Measurements from ENCODE around the gene CACNA1D.

Gene CACNA1D

DNA sequence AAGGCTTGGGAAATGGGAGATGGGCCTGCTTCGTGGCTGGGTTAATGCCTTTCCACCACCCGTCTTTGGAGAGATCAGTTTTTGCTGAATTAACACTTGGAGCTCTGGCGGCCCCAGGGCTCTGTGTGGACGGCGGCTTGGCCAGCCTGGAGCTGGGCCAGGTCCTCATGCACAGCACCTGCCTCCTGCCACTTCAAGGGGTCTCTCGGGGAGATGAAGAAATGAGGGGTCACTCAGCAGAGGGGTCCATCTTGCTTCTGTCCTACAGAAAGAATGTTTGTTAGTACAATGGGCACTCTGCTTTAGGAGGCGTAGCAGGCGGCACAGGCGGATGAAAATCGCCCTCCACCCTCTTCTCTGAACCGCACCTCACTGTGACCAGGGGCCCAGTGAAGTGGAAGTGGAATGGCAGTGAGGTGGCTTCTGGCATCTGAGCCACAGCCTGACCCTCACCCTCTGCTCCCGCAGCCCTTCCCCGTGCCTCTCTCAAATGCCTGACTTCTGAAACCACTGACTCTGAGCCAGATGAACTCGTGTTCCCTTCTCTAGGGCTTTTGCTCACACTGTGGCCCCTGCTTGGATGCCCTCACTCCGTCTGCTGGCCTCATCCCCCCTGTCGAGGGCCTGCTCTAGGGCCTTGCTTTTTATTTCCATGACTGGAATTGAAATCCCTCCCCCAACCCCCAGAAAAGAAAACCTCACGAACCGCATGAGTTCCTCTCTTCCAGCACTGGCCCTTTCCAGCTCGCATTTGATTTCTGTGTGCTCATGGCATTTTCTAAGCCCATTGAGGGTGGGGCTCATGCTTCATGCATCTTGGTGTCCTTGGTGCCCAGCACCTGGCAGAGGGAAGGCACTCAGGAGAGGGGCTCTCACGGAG, 309.6 kb downstream of the CACNA1D start:
- no peaks in the 10 kb centered on the region for H3K4me1 Mint-ChIP-seq (ENCODE audit: low read depth)
- DNase-seq (ENCODE audit: low spot score): no peak
- no peaks in the 10 kb centered on the region for H3K9me3 Mint-ChIP-seq
- no peaks in the 10 kb centered on the region for H3K27me3 Mint-ChIP-seq (ENCODE audit: low read depth)
- H3K36me3 Mint-ChIP-seq (ENCODE audit: low read depth): no peaks in the 10 kb centered on the region
- no peak overlapping the region for H3K4me3 Mint-ChIP-seq
- H3K27ac Mint-ChIP-seq: no peak overlapping the region

DNA sequence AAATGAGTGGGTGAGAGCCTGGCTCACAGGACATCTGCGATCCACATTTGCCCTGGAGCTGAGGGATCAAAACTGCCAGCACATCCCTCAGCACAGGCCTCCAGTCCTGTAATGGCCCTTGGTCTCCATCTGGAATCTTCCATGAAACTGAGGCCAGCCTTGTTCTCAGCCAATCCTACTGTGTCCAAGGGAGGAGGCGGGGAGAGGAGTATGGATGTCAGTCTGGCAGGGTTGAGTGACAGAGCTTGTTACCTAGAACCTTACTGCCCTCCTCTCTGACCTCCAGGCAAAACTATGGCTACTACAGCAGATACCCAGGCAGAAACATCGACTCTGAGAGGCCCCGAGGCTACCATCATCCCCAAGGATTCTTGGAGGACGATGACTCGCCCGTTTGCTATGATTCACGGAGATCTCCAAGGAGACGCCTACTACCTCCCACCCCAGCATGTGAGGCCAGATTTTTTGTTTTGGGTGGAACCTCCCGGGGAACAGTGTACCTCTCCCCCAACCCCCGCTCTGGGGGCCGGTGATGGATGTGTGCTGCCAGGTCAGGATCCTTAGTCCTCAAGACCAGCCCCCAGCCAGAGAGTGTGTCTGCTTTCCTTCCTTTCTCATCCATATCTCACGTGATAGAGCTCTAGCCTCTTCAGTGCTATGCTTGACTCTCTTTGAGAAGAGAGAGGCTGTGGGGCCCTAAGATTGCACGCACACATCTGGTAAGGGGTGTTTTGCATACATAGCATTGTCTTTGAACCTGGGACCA, 310.5 kb downstream of the CACNA1D start:
- no peak overlapping the region for H3K27ac Mint-ChIP-seq
- no peaks in the 10 kb centered on the region for H3K4me1 Mint-ChIP-seq (ENCODE audit: low read depth)
- H3K9me3 Mint-ChIP-seq: no peaks in the 10 kb centered on the region
- no peaks in the 10 kb centered on the region for H3K27me3 Mint-ChIP-seq (ENCODE audit: low read depth)
- no peak overlapping the region for H3K4me3 Mint-ChIP-seq
- DNase-seq (ENCODE audit: low spot score): no peak
- H3K36me3 Mint-ChIP-seq (ENCODE audit: low read depth): no peaks in the 10 kb centered on the region

DNA sequence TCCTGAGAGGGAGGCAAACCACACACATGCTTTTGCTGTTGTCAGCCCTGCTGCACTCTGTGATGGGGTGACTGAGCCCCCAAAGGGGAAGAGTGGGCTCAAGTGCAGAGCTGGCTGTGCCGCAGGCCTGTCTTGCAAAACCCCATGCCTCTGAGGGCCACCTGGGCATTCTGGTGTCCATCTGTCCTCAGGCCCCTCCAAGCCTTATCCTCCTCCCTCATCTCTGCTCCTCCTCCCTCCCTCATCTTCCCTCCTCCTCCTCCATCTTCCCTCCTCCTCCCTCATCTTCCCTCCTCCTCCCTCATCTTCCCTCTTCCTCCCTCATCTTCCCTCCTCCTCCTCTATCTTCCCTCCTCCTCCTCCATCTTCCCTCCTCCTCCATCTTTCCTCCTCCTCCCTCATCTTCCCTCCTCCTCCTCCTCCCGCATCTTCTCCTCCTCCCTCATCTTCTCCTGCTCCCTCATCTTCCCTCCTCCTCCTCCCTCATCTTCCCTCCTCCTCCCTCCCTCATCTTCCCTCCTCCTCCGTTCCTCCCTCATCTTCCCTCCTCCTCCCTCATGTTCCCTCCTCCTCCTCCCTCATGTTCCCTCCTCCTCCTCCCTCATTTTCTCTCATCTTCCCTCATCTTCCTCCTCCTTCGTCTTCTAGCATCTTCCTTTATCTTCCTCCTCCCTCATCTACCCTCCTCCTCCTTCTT, 311.2 kb downstream of the CACNA1D start:
- Mint-ChIP-seq H3K4me3 (no peak overlapping the region), H3K9me3 (no peaks in the 10 kb centered on the region), H3K27ac (no peak overlapping the region), H3K27me3 (ENCODE audit: low read depth) (no peaks in the 10 kb centered on the region), H3K4me1 (ENCODE audit: low read depth) (no peaks in the 10 kb centered on the region), H3K36me3 (ENCODE audit: low read depth) (no peaks in the 10 kb centered on the region)
- DNase-seq (ENCODE audit: low spot score): no peak

DNA sequence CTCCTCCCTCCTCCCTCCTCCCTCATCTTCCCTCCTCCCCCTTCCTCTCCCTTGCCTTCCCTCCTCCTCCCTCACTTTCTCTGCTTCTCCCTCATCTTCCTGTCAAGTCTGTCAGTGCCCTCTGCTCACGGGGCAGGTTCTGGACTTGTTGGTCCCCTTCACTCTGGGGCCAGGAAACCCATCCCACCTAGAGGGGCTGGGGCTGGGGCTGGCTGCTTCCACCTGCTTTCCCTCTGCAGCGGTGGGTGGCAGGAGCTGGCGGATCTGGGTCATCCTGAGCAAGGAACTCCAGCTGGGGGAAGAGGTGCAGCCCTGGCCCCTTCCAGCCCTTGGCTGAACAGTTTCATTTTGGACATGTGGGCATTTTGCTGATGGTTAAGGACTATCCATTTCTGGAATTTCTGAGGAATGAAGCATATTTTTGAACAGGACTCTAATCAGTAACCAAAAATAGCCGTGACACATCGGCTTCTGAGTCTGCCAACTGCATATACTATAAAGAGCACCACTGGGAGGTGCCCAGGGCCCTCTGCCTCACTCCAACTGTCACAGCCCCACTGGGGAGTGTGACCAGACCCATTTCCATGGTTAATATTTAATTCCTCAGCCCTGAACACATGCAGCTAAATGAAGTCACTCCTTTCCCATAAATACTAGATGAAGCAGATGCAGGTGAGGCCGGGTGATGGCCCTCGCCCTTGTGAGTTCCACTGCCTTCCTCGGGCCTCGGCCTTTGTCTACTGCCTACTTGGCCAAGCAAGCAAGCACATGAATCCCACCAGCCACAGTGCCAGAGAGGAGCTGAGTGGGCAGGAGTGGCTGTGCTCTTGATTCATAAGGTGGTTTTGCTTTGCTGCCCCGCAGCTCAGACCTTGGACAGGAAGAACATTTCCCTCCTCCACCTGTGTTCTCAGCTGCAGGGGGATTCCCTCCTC, 312.0 kb downstream of the CACNA1D start:
- Mint-ChIP-seq H3K4me3 (no peak overlapping the region), H3K27ac (no peak overlapping the region), H3K36me3 (ENCODE audit: low read depth) (no peaks in the 10 kb centered on the region), H3K27me3 (ENCODE audit: low read depth) (no peaks in the 10 kb centered on the region), H3K4me1 (ENCODE audit: low read depth) (no peaks in the 10 kb centered on the region), H3K9me3 (no peaks in the 10 kb centered on the region)
- no peak for DNase-seq (ENCODE audit: low spot score)

DNA sequence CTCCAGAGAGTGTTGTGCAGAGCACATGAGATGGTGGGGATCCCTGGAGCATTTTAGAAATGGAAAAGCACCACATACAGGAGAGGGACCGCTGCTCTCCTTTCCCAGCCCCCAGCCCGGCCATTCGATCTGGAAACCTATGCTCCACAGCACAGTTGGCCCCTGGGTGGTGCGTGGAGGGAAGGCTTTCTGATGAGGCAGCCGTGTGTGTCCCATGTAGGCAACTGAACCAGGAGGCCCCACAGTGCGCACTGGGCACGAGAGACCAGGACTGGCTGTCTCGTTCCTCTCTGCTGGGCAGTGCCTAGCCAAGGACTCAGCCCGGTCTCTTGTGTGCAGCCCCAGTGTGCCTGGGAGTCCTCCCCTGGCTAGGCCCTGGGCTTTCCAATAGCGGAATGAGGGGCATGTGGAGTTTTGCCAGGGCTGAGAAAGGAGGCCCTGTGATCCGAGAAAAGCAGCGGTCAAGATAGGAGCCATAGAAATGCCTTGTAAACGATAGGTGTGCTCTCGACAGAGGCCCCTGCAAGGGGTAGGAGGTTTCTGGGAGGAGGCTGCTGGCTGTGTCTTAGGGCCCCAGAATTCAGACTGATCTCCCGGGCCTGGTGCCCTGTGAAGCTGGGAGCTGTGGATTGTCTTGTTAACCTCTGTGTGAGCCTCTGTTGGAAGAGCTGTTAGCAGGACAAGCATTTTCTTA, 312.9 kb downstream of the CACNA1D start:
- no peak for DNase-seq (ENCODE audit: low spot score)
- H3K4me3 Mint-ChIP-seq: no peak overlapping the region
- no peaks in the 10 kb centered on the region for H3K27me3 Mint-ChIP-seq (ENCODE audit: low read depth)
- no peak overlapping the region for H3K27ac Mint-ChIP-seq
- no peaks in the 10 kb centered on the region for H3K4me1 Mint-ChIP-seq (ENCODE audit: low read depth)
- H3K36me3 Mint-ChIP-seq (ENCODE audit: low read depth): no peaks in the 10 kb centered on the region
- H3K9me3 Mint-ChIP-seq: no peaks in the 10 kb centered on the region

DNA sequence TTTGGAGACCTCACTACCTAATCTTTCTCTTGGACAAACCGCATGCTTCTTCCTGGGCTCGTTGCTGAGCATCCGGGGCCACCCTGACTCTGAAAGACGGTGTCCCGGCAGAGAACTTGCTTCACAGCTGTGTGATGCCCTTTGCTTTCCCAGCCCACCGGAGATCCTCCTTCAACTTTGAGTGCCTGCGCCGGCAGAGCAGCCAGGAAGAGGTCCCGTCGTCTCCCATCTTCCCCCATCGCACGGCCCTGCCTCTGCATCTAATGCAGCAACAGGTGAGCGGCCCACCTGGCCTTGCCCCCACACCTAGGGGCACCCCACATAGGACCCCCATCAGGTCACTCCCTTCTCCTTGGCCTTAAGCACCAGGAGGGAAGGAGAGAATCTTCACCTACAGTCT, 314.1 kb downstream of the CACNA1D start:
- Mint-ChIP-seq H3K4me1 (ENCODE audit: low read depth) (no peaks in the 10 kb centered on the region), H3K36me3 (ENCODE audit: low read depth) (no peaks in the 10 kb centered on the region), H3K27me3 (ENCODE audit: low read depth) (no peaks in the 10 kb centered on the region), H3K4me3 (no peak overlapping the region), H3K9me3 (no peaks in the 10 kb centered on the region), H3K27ac (no peak overlapping the region)
- DNase-seq (ENCODE audit: low spot score): no peak

DNA sequence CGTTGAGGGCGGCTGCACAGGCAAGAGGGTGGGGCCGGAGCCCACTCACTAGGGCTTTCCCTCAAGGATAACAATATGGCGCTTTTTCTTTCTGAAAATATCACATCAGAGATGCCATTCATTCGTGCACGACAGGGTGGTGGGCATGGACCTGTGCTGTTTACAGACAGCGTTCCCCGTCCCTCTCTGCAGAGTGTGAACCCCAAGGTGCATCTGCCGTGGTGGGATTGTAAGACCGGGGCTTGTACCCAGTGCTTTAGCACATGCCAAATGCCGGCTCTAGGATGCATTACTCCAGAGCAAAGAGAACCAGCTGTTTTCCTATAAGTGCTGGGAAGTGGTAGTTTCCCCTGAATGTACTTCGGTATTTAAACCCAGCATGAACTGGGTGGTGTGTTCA, 314.9 kb downstream of the CACNA1D start:
- Mint-ChIP-seq H3K27me3 (ENCODE audit: low read depth) (peaks cover 3% of the 10 kb centered on the region), H3K4me1 (ENCODE audit: low read depth) (no peaks in the 10 kb centered on the region), H3K36me3 (ENCODE audit: low read depth) (no peaks in the 10 kb centered on the region), H3K27ac (no peak overlapping the region), H3K9me3 (no peaks in the 10 kb centered on the region), H3K4me3 (no peak overlapping the region)
- no peak for DNase-seq (ENCODE audit: low spot score)

DNA sequence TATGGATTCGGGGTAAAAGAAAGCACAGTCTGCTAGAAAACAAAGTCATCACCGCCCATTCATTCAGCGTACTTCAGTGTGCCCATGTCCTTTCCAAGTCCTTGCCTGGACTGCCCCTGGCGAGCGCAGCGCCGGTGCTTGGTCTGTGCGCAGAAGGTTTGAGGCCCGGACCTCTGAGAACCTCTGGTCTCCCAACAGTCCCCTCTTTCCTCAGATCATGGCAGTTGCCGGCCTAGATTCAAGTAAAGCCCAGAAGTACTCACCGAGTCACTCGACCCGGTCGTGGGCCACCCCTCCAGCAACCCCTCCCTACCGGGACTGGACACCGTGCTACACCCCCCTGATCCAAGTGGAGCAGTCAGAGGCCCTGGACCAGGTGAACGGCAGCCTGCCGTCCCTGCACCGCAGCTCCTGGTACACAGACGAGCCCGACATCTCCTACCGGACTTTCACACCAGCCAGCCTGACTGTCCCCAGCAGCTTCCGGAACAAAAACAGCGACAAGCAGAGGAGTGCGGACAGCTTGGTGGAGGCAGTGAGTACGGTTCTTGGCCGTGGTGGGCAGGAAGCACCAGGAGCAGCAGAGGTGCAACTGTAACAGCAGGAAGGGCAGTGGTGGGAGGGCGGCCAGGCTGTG, 315.5 kb downstream of the CACNA1D start:
- H3K36me3 Mint-ChIP-seq (ENCODE audit: low read depth): no peaks in the 10 kb centered on the region
- H3K27me3 Mint-ChIP-seq (ENCODE audit: low read depth): peaks cover 5% of the 10 kb centered on the region
- H3K4me1 Mint-ChIP-seq (ENCODE audit: low read depth): no peaks in the 10 kb centered on the region
- no peak for DNase-seq (ENCODE audit: low spot score)
- no peak overlapping the region for H3K4me3 Mint-ChIP-seq
- no peak overlapping the region for H3K27ac Mint-ChIP-seq
- H3K9me3 Mint-ChIP-seq: no peaks in the 10 kb centered on the region

DNA sequence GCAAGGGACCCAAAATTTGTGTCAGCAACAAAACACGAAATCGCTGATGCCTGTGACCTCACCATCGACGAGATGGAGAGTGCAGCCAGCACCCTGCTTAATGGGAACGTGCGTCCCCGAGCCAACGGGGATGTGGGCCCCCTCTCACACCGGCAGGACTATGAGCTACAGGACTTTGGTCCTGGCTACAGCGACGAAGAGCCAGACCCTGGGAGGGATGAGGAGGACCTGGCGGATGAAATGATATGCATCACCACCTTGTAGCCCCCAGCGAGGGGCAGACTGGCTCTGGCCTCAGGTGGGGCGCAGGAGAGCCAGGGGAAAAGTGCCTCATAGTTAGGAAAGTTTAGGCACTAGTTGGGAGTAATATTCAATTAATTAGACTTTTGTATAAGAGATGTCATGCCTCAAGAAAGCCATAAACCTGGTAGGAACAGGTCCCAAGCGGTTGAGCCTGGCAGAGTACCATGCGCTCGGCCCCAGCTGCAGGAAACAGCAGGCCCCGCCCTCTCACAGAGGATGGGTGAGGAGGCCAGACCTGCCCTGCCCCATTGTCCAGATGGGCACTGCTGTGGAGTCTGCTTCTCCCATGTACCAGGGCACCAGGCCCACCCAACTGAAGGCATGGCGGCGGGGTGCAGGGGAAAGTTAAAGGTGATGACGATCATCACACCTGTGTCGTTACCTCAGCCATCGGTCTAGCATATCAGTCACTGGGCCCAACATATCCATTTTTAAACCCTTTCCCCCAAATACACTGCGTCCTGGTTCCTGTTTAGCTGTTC, 316.9 kb downstream of the CACNA1D start:
- Mint-ChIP-seq H3K4me1 (ENCODE audit: low read depth) (peaks cover 1% of the 10 kb centered on the region), H3K4me3 (no peak overlapping the region), H3K9me3 (no peaks in the 10 kb centered on the region), H3K27me3 (ENCODE audit: low read depth) (peaks cover 5% of the 10 kb centered on the region), H3K27ac (no peak overlapping the region), H3K36me3 (ENCODE audit: low read depth) (peaks cover 3% of the 10 kb centered on the region)
- DNase-seq (ENCODE audit: low spot score): no peak

DNA sequence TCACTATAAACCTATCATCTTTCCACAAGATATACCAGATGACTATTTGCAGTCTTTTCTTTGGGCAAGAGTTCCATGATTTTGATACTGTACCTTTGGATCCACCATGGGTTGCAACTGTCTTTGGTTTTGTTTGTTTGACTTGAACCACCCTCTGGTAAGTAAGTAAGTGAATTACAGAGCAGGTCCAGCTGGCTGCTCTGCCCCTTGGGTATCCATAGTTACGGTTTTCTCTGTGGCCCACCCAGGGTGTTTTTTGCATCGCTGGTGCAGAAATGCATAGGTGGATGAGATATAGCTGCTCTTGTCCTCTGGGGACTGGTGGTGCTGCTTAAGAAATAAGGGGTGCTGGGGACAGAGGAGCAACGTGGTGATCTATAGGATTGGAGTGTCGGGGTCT, 318.0 kb downstream of the CACNA1D start:
- Mint-ChIP-seq H3K36me3 (ENCODE audit: low read depth) (peaks cover 3% of the 10 kb centered on the region), H3K9me3 (no peaks in the 10 kb centered on the region), H3K4me3 (no peak overlapping the region), H3K27me3 (ENCODE audit: low read depth) (peaks cover 5% of the 10 kb centered on the region), H3K4me1 (ENCODE audit: low read depth) (peaks cover 1% of the 10 kb centered on the region), H3K27ac (no peak overlapping the region)
- DNase-seq (ENCODE audit: low spot score): no peak

DNA sequence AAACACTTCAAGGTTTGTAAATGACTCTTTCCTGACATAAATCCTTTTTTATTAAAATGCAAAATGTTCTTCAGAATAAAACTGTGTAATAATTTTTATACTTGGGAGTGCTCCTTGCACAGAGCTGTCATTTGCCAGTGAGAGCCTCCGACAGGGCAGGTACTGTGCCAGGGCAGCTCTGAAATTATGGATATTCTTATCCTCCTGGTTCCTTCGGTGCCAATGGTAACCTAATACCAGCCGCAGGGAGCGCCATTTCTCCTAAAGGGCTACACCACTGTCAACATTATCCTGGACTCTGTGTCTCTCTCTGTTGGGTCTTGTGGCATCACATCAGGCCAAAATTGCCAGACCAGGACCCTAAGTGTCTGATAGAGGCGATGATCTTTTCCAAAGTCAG, 318.8 kb downstream of the CACNA1D start:
- peaks cover 5% of the 10 kb centered on the region for H3K27me3 Mint-ChIP-seq (ENCODE audit: low read depth)
- H3K4me3 Mint-ChIP-seq: no peak overlapping the region
- peaks cover 6% of the 10 kb centered on the region for H3K36me3 Mint-ChIP-seq (ENCODE audit: low read depth)
- no peak overlapping the region for H3K27ac Mint-ChIP-seq
- peaks cover 5% of the 10 kb centered on the region for H3K4me1 Mint-ChIP-seq (ENCODE audit: low read depth)
- H3K9me3 Mint-ChIP-seq: no peaks in the 10 kb centered on the region
- no peak for DNase-seq (ENCODE audit: low spot score)

DNA sequence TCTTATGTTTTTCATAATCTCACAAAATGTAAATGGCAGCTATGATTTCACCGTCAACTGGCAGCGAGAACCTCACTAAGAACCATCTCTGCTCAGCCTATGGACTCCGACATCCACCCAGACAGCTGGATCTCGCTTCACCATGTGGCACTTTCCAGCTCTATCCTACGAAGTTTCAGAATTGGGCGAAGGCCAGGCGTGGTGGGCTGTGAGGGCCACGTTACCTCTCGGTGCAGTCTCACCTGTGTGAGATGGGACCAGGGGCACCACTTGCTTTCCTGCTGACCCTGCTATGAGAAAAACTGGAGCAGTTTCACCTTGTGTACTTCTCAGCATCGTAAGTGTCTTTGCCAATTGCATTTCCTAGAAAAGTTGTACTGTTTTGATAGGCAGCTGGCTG, 319.5 kb downstream of the CACNA1D start:
- no peak for DNase-seq (ENCODE audit: low spot score)
- Mint-ChIP-seq H3K27me3 (ENCODE audit: low read depth) (peaks cover 5% of the 10 kb centered on the region), H3K4me1 (ENCODE audit: low read depth) (peaks cover 5% of the 10 kb centered on the region), H3K9me3 (no peaks in the 10 kb centered on the region), H3K27ac (no peak overlapping the region), H3K4me3 (no peak overlapping the region), H3K36me3 (ENCODE audit: low read depth) (peaks cover 7% of the 10 kb centered on the region)

All from T-helper 2 cell treated with Interferon-gamma antibody and Interleukin-4, amounts not matched to agents 5 μg/mL and 100 μg/mL, for 36 hours (primary cell).